ENCODE measurements around the gene SLC38A5.

GRCh38 chrX:48460606-48461005 is 9.5 kb downstream of the SLC38A5 start:
- no peak for TF ChIP-seq CTCF (IDR thresholded peaks at IDR 0.05)
- TF ChIP-seq EHMT2 (IDR thresholded peaks at IDR 0.05; ENCODE audit: low read depth) = no peak
- no peak for TF ChIP-seq BCL3 (IDR thresholded peaks at IDR 0.05)
- no peak for TF ChIP-seq CEBPB (IDR thresholded peaks at IDR 0.05)
- TF ChIP-seq JUN (IDR thresholded peaks at IDR 0.05) = no peak
- no peak for TF ChIP-seq USF2 (IDR thresholded peaks at IDR 0.05)
- no peak for TF ChIP-seq POLR2A (IDR thresholded peaks at IDR 0.05; ENCODE audit: low read length)
- TF ChIP-seq HOXB13 (CRISPR knock-in tag; IDR thresholded peaks at IDR 0.05; ENCODE audit: low read depth) = no peak
- no peak for TF ChIP-seq MYC (IDR thresholded peaks at IDR 0.05; ENCODE audit: borderline replicate concordance, low read length)
- TF ChIP-seq ELK1 (IDR thresholded peaks at IDR 0.05; ENCODE audit: low read depth, low read length) = no peak
- no peak for TF ChIP-seq TP53 (CRISPR knock-in tag; IDR thresholded peaks at IDR 0.05)
- TF ChIP-seq EP300 (IDR thresholded peaks at IDR 0.05) = no peak
- no peak for TF ChIP-seq POLR2AphosphoS2 (conservative IDR thresholded peaks at IDR 0.05; ENCODE audit: low read length)

Measured in A549 (cell line).